SK-N-SH treated with all-trans-retinoic acid at 6 μM for 48 hours (cell line): ENCODE results near the gene PCDHB13.
"Not testable (repeated sequence)": the region's sequence is repeated elsewhere in the genome, so short reads cannot be mapped to it uniquely, and the experiment has no call there.

ENCODE experiments used
- ATAC-seq: fragments of 200-7000 bp; cut with Tn5 transposase; 3 replicates; pipeline ENCODE4 v1.9.1; 2020; ENCODE audit warnings: mild to moderate bottlenecking, moderate library complexity
- ARNTL ChIP-seq: fragments of 450-650 bp; formaldehyde crosslinking; IDR thresholded peaks from 2 replicates; pipeline ENCODE4 v1.5.0; 2020; ENCODE audit warnings: low read depth, mild to moderate bottlenecking, moderate library complexity, borderline replicate concordance
- BACH2 ChIP-seq: fragments of 250-450 bp; sonication (Bioruptor Pico); IDR thresholded peaks from 2 replicates; pipeline ENCODE4 v1.9.0; 2021; ENCODE audit warnings: mild to moderate bottlenecking, borderline replicate concordance
- CSDC2 ChIP-seq: fragments of 250-450 bp; sonication (Bioruptor Pico); IDR thresholded peaks from 2 replicates; pipeline ENCODE4 v1.5.0; 2020; ENCODE audit warnings: mild to moderate bottlenecking, moderate library complexity
- ESRRG ChIP-seq: fragments of 250-450 bp; sonication (Bioruptor Pico); IDR thresholded peaks from 2 replicates; pipeline ENCODE4 v1.6.1; 2021; ENCODE audit warnings: mild to moderate bottlenecking
- GLIS3 ChIP-seq: fragments of 250-450 bp; sonication (Bioruptor Pico); IDR thresholded peaks from 2 replicates; pipeline ENCODE4 v1.5.0; 2020; ENCODE audit warnings: mild to moderate bottlenecking, moderate library complexity
- ISL1 ChIP-seq: fragments of 250-450 bp; sonication (Bioruptor Pico); IDR thresholded peaks from 2 replicates; pipeline ENCODE4 v2.1.2; 2022; ENCODE audit warnings: mild to moderate bottlenecking, moderate library complexity
- OSR1 ChIP-seq: fragments of 250-450 bp; sonication (Bioruptor Pico); IDR thresholded peaks from 2 replicates; pipeline ENCODE4 v1.8.0; 2022; ENCODE audit warnings: moderate library complexity, mild to moderate bottlenecking, inconsistent platforms
- PPARA ChIP-seq: fragments of 250-450 bp; sonication (Bioruptor Pico); IDR thresholded peaks from 2 replicates; pipeline ENCODE4 v1.5.0; 2020; ENCODE audit warnings: mild to moderate bottlenecking, borderline replicate concordance
- RARB ChIP-seq: fragments of 250-450 bp; sonication (Bioruptor Pico); IDR thresholded peaks from 2 replicates; pipeline ENCODE4 v1.8.0; 2021; ENCODE audit warnings: mild to moderate bottlenecking, moderate library complexity
- SNAI2 ChIP-seq: fragments of 250-450 bp; sonication (Bioruptor Pico); IDR thresholded peaks from 2 replicates; pipeline ENCODE4 v1.5.0; 2020; ENCODE audit warnings: mild to moderate bottlenecking, moderate library complexity
- TCF4 ChIP-seq: fragments of 250-450 bp; sonication (Bioruptor Pico); IDR thresholded peaks from 2 replicates; pipeline ENCODE4 v1.8.0; 2021; ENCODE audit warnings: mild to moderate bottlenecking, moderate library complexity, borderline replicate concordance
- TOX ChIP-seq: fragments of 250-450 bp; sonication (Bioruptor Pico); IDR thresholded peaks from 2 replicates; pipeline ENCODE4 v1.8.0; 2021; ENCODE audit warnings: mild to moderate bottlenecking, moderate library complexity, borderline replicate concordance
- TSHZ2 ChIP-seq: fragments of 250-450 bp; sonication (Bioruptor Pico); IDR thresholded peaks from 2 replicates; pipeline ENCODE4 v1.5.0; 2020; ENCODE audit warnings: mild to moderate bottlenecking, moderate library complexity
- ZC3H10 ChIP-seq: fragments of 250-450 bp; sonication (Bioruptor Pico); IDR thresholded peaks from 2 replicates; pipeline ENCODE4 v1.5.1; 2021; ENCODE audit warnings: mild to moderate bottlenecking, moderate library complexity
- ZFP3 ChIP-seq: fragments of 250-450 bp; sonication (Bioruptor Pico); IDR thresholded peaks from 2 replicates; pipeline ENCODE4 v1.5.0; 2020; ENCODE audit warnings: mild to moderate bottlenecking, moderate library complexity
- ZFP30 ChIP-seq: fragments of 450-650 bp; formaldehyde crosslinking; IDR thresholded peaks from 2 replicates; pipeline ENCODE4 v1.5.0; 2022; ENCODE audit warnings: mild to moderate bottlenecking, moderate library complexity
- ZNF565 ChIP-seq: fragments of 450-650 bp; formaldehyde crosslinking; conservative IDR thresholded peaks from 2 replicates; pipeline ENCODE4 v1.5.0; 2020; ENCODE audit warnings: low read depth, mild to moderate bottlenecking, moderate library complexity
- ZNF70 ChIP-seq: fragments of 450-650 bp; formaldehyde crosslinking; IDR thresholded peaks from 2 replicates; pipeline ENCODE4 v1.5.0; 2020; ENCODE audit warnings: mild to moderate bottlenecking, moderate library complexity
- ZNF8 ChIP-seq: fragments of 450-650 bp; formaldehyde crosslinking; IDR thresholded peaks from 2 replicates; pipeline ENCODE4 v1.5.0; 2020; ENCODE audit warnings: mild to moderate bottlenecking, moderate library complexity
- TF ChIP-seq, protein P1 (sequence below): fragments of 250-450 bp; sonication (Bioruptor Pico); IDR thresholded peaks from 2 replicates; pipeline ENCODE4 v1.8.0; 2020; ENCODE audit warnings: mild to moderate bottlenecking, moderate library complexity, borderline replicate concordance
- TF ChIP-seq, protein P2 (sequence below): fragments of 250-450 bp; sonication (Bioruptor Pico); IDR thresholded peaks from 2 replicates; pipeline ENCODE4 v1.5.1; 2021; ENCODE audit warnings: mild to moderate bottlenecking, moderate library complexity
- TF ChIP-seq, protein P3 (sequence below): fragments of 250-450 bp; sonication (Bioruptor Pico); IDR thresholded peaks from 2 replicates; pipeline ENCODE4 v1.5.1; 2020; ENCODE audit warnings: low read depth, mild to moderate bottlenecking, moderate library complexity

PCDHB13 gene

DNA sequence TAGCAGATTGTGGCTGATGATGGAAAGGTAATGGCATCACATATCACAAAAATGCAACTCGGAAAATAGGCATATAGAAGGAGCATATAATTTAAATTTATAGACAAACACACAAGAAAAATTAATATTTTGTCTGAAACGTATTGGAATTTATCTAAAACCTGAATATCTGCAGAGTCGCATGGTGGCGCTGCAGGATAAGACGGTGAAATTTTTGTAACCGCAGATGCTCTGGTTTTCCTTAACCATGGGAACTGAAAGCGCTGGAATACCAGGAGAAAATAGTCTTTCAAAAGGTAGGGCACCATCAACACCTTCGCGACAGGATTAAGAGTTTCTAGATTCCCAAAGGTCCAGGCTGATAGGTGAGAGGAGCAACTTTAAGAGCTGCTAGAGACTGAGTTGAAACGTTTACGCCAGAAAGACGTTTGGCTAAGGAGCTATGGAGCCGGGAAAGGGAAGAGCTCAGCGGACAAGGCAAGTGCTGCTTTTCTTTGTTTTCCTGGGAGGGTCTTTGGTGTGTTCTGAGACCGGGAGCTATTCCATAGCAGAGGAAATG is 20.5 kb downstream of the PCDHB13 start:
- TF ChIP-seq ZC3H10 (CRISPR knock-in tag) = no peak
- TF ChIP-seq, protein P1, sequence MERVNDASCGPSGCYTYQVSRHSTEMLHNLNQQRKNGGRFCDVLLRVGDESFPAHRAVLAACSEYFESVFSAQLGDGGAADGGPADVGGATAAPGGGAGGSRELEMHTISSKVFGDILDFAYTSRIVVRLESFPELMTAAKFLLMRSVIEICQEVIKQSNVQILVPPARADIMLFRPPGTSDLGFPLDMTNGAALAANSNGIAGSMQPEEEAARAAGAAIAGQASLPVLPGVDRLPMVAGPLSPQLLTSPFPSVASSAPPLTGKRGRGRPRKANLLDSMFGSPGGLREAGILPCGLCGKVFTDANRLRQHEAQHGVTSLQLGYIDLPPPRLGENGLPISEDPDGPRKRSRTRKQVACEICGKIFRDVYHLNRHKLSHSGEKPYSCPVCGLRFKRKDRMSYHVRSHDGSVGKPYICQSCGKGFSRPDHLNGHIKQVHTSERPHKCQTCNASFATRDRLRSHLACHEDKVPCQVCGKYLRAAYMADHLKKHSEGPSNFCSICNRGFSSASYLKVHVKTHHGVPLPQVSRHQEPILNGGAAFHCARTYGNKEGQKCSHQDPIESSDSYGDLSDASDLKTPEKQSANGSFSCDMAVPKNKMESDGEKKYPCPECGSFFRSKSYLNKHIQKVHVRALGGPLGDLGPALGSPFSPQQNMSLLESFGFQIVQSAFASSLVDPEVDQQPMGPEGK = no peak
- TF ChIP-seq ISL1 (CRISPR knock-in tag) = no peak
- TF ChIP-seq, protein P2, sequence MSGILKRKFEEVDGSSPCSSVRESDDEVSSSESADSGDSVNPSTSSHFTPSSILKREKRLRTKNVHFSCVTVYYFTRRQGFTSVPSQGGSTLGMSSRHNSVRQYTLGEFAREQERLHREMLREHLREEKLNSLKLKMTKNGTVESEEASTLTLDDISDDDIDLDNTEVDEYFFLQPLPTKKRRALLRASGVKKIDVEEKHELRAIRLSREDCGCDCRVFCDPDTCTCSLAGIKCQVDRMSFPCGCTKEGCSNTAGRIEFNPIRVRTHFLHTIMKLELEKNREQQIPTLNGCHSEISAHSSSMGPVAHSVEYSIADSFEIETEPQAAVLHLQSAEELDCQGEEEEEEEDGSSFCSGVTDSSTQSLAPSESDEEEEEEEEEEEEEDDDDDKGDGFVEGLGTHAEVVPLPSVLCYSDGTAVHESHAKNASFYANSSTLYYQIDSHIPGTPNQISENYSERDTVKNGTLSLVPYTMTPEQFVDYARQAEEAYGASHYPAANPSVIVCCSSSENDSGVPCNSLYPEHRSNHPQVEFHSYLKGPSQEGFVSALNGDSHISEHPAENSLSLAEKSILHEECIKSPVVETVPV (CRISPR knock-in tag) = no peak
- no peak for TF ChIP-seq ARNTL (CRISPR knock-in tag)
- no peak for TF ChIP-seq ZNF565 (CRISPR knock-in tag)
- TF ChIP-seq ZFP30 = no peak
- no peak for TF ChIP-seq BACH2 (CRISPR knock-in tag)
- no peak for TF ChIP-seq TSHZ2 (CRISPR knock-in tag)
- TF ChIP-seq GLIS3 = no peak
- no peak for TF ChIP-seq SNAI2
- TF ChIP-seq, protein P3, sequence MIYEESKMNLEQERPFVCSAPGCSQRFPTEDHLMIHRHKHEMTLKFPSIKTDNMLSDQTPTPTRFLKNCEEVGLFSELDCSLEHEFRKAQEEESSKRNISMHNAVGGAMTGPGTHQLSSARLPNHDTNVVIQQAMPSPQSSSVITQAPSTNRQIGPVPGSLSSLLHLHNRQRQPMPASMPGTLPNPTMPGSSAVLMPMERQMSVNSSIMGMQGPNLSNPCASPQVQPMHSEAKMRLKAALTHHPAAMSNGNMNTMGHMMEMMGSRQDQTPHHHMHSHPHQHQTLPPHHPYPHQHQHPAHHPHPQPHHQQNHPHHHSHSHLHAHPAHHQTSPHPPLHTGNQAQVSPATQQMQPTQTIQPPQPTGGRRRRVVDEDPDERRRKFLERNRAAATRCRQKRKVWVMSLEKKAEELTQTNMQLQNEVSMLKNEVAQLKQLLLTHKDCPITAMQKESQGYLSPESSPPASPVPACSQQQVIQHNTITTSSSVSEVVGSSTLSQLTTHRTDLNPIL (CRISPR knock-in tag) = no peak
- no peak for TF ChIP-seq PPARA (CRISPR knock-in tag)
- TF ChIP-seq ZFP3 (CRISPR knock-in tag) = no peak
- no peak for TF ChIP-seq OSR1 (CRISPR knock-in tag)
- TF ChIP-seq, all 23 proteins: peak for 0

DNA sequence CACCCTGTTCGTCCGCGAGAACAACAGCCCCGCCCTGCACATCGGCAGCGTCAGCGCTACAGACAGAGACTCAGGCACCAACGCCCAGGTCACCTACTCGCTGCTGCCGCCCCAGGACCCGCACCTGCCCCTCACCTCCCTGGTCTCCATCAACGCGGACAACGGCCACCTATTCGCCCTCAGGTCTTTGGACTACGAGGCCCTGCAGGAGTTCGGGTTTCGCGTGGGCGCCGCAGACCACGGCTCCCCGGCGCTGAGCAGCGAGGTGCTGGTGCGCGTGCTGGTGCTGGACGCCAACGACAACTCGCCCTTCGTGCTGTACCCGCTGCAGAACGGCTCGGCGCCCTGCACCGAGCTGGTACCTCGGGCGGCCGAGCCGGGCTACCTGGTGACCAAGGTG is 22.2 kb downstream of the PCDHB13 start:
- ATAC-seq = not testable (repeated sequence)

More for the DNA sequence above, 20.5 kb downstream of the PCDHB13 start:
- ATAC-seq = no peak

DNA sequence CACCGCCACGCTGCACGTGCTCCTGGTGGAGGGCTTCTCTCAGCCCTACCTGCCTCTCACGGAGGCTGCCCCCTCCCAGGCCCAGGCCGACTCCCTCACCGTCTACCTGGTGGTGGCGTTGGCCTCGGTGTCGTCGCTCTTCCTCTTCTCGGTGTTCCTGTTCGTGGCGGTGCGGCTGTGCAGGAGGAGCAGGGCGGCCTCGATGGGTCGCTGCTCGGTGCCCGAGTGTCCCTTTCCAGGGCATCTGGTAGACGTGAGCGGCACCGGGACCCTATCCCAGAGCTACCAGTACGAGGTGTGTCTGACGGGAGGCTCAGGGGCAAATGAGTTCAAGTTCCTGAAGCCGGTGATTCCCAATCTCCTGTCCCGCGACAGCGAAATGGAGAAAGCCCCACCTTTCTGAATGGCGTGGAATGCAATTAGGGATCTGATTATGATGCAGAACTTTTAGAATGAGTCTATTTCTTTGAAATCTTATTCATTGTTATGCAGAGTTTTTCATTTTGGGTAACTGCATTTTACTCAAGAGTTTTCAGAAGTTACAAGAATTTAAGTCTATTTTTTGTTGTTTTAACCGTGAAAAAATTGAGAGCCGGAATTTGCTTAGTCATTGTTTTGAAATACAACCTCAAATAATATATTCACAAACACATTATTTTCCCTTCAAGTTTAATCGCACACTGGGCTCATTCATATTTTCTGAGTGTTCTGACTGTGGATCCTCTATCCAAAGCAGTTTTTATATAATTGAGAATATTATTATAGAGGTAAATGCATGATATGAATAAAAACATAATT is 23.0 kb downstream of the PCDHB13 start:
- no peak for ATAC-seq
- TF ChIP-seq SNAI2 = no peak
- no peak for TF ChIP-seq PPARA (CRISPR knock-in tag)
- no peak for TF ChIP-seq TSHZ2 (CRISPR knock-in tag)
- no peak for TF ChIP-seq TOX (CRISPR knock-in tag)
- TF ChIP-seq, protein P2 (CRISPR knock-in tag) = no peak
- no peak for TF ChIP-seq CSDC2 (CRISPR knock-in tag)
- TF ChIP-seq TCF4 (CRISPR knock-in tag) = no peak
- TF ChIP-seq ZNF8 (CRISPR knock-in tag) = no peak
- TF ChIP-seq RARB = no peak
- no peak for TF ChIP-seq ZC3H10 (CRISPR knock-in tag)
- no peak for TF ChIP-seq ZFP30
- TF ChIP-seq, protein P1 = no peak
- no peak for TF ChIP-seq ZNF70 (CRISPR knock-in tag)
- TF ChIP-seq ZNF565 (CRISPR knock-in tag) = no peak
- TF ChIP-seq ESRRG (CRISPR knock-in tag) = no peak
- TF ChIP-seq ISL1 (CRISPR knock-in tag) = no peak
